ENCODE results near the gene FBXO2.

FBXO2 gene

GRCh38 chr1:11681071-11681771, 27.0 kb upstream of the FBXO2 start, which contains the start of gene MAD2L2:
Gene MAD2L2 (minus strand): TSS chr1:11681148. CDS start chr1:11680601, 547 bp downstream.
- DNase-seq: peak; percentile 81

- no peak for DNase-seq
Observed at GRCh38 chr1:11680270-11681070, 26.2 kb upstream of the FBXO2 start.

- no peak for DNase-seq
Observed at GRCh38 chr1:11678442-11678841, 24.2 kb upstream of the FBXO2 start.

GRCh38 chr1:11676386-11677103, 22.3 kb upstream of the FBXO2 start:
- DNase-seq: no peak

GRCh38 chr1:11675325-11675724, 21.1 kb upstream of the FBXO2 start:
- DNase-seq: no peak

- DNase-seq: no peak
Observed at GRCh38 chr1:11674488-11674887, 20.3 kb upstream of the FBXO2 start.

- no peak for DNase-seq
Observed at GRCh38 chr1:11673089-11673769, 19.0 kb upstream of the FBXO2 start.

- no peak for DNase-seq
Observed at GRCh38 chr1:11671544-11672286, 17.5 kb upstream of the FBXO2 start.

GRCh38 chr1:11671205-11671543, 16.9 kb upstream of the FBXO2 start:
- DNase-seq: no peak

GRCh38 chr1:11670747-11671146, 16.5 kb upstream of the FBXO2 start:
- no peak for DNase-seq

GRCh38 chr1:11668516-11668915, 14.3 kb upstream of the FBXO2 start:
- DNase-seq: no peak

- no peak for DNase-seq
Observed at GRCh38 chr1:11664336-11665065, 10.3 kb upstream of the FBXO2 start.

- no peak for DNase-seq
Observed at GRCh38 chr1:11661103-11661502, 6.9 kb upstream of the FBXO2 start.

GRCh38 chr1:11659748-11660147, 5.5 kb upstream of the FBXO2 start:
- DNase-seq: no peak

GRCh38 chr1:11658542-11658941, 4.3 kb upstream of the FBXO2 start:
- no peak for DNase-seq

- no peak for DNase-seq
Observed at GRCh38 chr1:11657654-11658053, 3.4 kb upstream of the FBXO2 start.

- no peak for DNase-seq
Observed at GRCh38 chr1:11654939-11655808, 945 bp upstream of the FBXO2 start.

- no peak for DNase-seq
Observed at GRCh38 chr1:11653861-11654136, 430 bp downstream of the FBXO2 start.

GRCh38 chr1:11653101-11653860, 948 bp downstream of the FBXO2 start:
- DNase-seq: no peak

- DNase-seq: no peak
Observed at GRCh38 chr1:11652203-11652780, 1.9 kb downstream of the FBXO2 start.
